AG04450 (cell line): ENCODE measurements around the gene KRT26. TPM values are rescaled to one million over a fixed set of nuclear protein-coding genes. Genes with fewer than 3 reads are reported as not detected.

Source experiments
- CTCF ChIA-PET: fragments of 300-600, 350-600 bp; formaldehyde crosslinking; extraction: SDS; loops from one replicate; lab custom pipeline; 2022; ENCODE audit warnings: antibody characterized with exemption, inconsistent platforms; lab: Charles Lee
- POLR2A ChIA-PET: fragments of 350-600 bp; formaldehyde crosslinking; extraction: SDS; loops from one replicate; lab custom pipeline; 2021; ENCODE audit warnings: antibody characterized with exemption, inconsistent platforms; lab: Yijun Ruan, JAX
- DNase-seq: peaks from one replicate; pipeline ENCODE4 v3.0.0-alpha.2; 2011; ENCODE audit warnings: low read depth, low spot score
- H3K27ac ChIP-seq: one replicate; pipeline ENCODE4 v1.5.1; 2012; ENCODE audit warnings: low read depth, low read length, control low read depth
- H3K27me3 ChIP-seq: one replicate; pipeline ENCODE4 v1.6.0; 2012; ENCODE audit warnings: low read length; ENCODE audit not compliant: control insufficient read depth, insufficient read depth
- H3K4me3 ChIP-seq: 2 replicates; pipeline ENCODE4 v1.5.1; 2011; ENCODE audit warnings: mild to moderate bottlenecking, low read depth, low read length, control low read depth
- H3K9me3 ChIP-seq: 2 replicates; pipeline ENCODE4 v1.5.1; 2012; ENCODE audit warnings: low read length; ENCODE audit not compliant: control insufficient read depth, insufficient read depth
- polyA plus RNA-seq: library from polyadenylated mRNA; depleted of rRNA; stranded (reverse); fragments of >200 nt; gene quantifications from 2 replicates; pipeline ENCODE4 v1.2.3, GENCODE V29; 2011
- TF ChIP-seq, protein P1 (sequence below): IDR thresholded peaks from 2 replicates; pipeline ENCODE4 v1.5.1; 2011; ENCODE audit warnings: low read depth, low read length, control low read depth, inconsistent platforms

The KRT26 gene
- polyA plus RNA-seq, 1 experiment: not detected

- CTCF ChIA-PET: interaction anchor here (1.1 kb wide), 2 partner anchors 863 to 868 kb away, joined by 3 read pairs; no protein-coding TSS in a partner anchor
- H3K4me3 ChIP-seq: no peak within 1 kb of the TSS
- POLR2A ChIA-PET: no interaction called here
- DNase-seq: no peak
- TF ChIP-seq, protein P1, sequence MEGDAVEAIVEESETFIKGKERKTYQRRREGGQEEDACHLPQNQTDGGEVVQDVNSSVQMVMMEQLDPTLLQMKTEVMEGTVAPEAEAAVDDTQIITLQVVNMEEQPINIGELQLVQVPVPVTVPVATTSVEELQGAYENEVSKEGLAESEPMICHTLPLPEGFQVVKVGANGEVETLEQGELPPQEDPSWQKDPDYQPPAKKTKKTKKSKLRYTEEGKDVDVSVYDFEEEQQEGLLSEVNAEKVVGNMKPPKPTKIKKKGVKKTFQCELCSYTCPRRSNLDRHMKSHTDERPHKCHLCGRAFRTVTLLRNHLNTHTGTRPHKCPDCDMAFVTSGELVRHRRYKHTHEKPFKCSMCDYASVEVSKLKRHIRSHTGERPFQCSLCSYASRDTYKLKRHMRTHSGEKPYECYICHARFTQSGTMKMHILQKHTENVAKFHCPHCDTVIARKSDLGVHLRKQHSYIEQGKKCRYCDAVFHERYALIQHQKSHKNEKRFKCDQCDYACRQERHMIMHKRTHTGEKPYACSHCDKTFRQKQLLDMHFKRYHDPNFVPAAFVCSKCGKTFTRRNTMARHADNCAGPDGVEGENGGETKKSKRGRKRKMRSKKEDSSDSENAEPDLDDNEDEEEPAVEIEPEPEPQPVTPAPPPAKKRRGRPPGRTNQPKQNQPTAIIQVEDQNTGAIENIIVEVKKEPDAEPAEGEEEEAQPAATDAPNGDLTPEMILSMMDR: no peak
- H3K27me3 ChIP-seq: peaks cover 34% of the 10 kb centered on the region
- no peaks in the 10 kb centered on the region; the same call in 1 of the 2 replicates for H3K9me3 ChIP-seq
- no peak within 1 kb of the TSS for H3K27ac ChIP-seq
These were observed 27.9 kb upstream of the KRT26 start, which contains the start of gene KRT28 for GRCh38 chr17:40799859-40800258. Gene KRT28 (minus strand): TSS chr17:40799959. CDS start chr17:40799893, 66 bp downstream.

DNA sequence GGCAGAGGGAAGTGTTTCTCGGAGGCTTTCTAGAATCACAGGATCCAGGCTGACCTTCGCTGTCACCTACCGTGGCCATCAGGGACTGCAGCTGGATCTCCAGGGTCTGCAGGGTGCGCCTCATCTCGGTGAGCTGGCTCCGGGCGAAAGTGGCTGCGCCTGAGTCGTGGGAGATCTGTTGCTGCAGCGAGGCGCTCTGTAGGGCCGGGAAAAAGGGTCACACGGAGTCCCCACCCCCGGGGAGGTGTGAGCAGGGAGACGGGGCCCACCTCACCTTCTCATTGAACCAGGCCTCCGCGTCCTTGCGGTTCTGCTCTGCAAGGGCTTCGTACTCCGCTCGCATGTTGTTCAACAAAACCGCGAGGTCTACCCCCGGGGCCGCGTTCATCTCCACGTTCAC, 24.8 kb upstream of the KRT26 start:
- TF ChIP-seq, protein P1: no peak
- Histone ChIP-seq H3K27ac (no peak overlapping the region), H3K4me3 (no peak overlapping the region), H3K27me3 (peaks cover 41% of the 10 kb centered on the region), H3K9me3 (no peaks in the 10 kb centered on the region; the same call in 1 of the 2 replicates)
- ChIA-PET POLR2A (no interaction called here), CTCF (no interaction called here)
- DNase-seq: no peak

- TF ChIP-seq, protein P1: no peak
- Histone ChIP-seq H3K4me3 (no peak overlapping the region), H3K27ac (no peak overlapping the region), H3K9me3 (no peaks in the 10 kb centered on the region; the same call in 1 of the 2 replicates), H3K27me3 (peaks cover 36% of the 10 kb centered on the region)
- CTCF ChIA-PET: interaction anchor here (0.8 to 5.8 kb wide), 5 partner anchors 175 to 870 kb away, joined by 3 to 51 read pairs (median 8); no protein-coding TSS in a partner anchor
- DNase-seq: no peak
- POLR2A ChIA-PET: interaction anchor here (0.7 kb wide), 1 partner anchor 893 kb away, joined by 3 read pairs; the partner anchor contains the start of gene EIF1
These were observed 23.1 kb upstream of the KRT26 start for GRCh38 chr17:40795019-40795667.

GRCh38 chr17:40794466-40794865, 22.5 kb upstream of the KRT26 start:
- Histone ChIP-seq H3K4me3 (no peak overlapping the region), H3K27ac (no peak overlapping the region), H3K9me3 (no peaks in the 10 kb centered on the region; the same call in 1 of the 2 replicates), H3K27me3 (peaks cover 33% of the 10 kb centered on the region)
- POLR2A ChIA-PET: no interaction called here
- DNase-seq: no peak
- TF ChIP-seq, protein P1: no peak
- CTCF ChIA-PET: interaction anchor here (0.8 to 5.8 kb wide), 5 partner anchors 175 to 871 kb away, joined by 3 to 51 read pairs (median 8); no protein-coding TSS in a partner anchor

DNA sequence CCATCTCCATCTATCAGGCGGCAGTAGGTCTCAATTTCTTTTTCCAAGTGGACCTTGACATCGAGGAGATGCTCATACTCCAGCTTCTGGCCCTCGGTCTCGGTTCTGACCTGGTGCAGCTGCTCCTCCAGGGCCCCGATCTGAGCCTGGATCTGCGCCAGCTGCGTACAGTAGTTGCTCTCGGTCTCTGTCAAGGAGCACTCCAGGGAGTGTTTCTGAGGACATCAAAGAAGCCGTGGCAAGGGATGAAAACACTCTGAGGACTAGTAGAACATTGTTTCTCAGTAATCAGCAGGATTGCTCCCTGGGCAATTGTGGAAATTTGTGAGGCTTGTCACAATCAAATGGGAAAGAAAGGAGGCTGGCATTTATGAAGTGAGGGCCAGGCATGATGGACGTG, 21.8 kb upstream of the KRT26 start:
- ChIA-PET CTCF (interaction anchor here (0.6 to 5.8 kb wide), 4 partner anchors 89 to 872 kb away, joined by 3 to 51 read pairs (median 4); no protein-coding TSS in a partner anchor), POLR2A (no interaction called here)
- Histone ChIP-seq H3K4me3 (no peak overlapping the region), H3K27me3 (peaks cover 30% of the 10 kb centered on the region), H3K9me3 (no peaks in the 10 kb centered on the region; the same call in 1 of the 2 replicates), H3K27ac (no peak overlapping the region)
- TF ChIP-seq, protein P1: no peak
- no peak for DNase-seq
